Measurements from ENCODE around the gene ITGB4.

DNA sequence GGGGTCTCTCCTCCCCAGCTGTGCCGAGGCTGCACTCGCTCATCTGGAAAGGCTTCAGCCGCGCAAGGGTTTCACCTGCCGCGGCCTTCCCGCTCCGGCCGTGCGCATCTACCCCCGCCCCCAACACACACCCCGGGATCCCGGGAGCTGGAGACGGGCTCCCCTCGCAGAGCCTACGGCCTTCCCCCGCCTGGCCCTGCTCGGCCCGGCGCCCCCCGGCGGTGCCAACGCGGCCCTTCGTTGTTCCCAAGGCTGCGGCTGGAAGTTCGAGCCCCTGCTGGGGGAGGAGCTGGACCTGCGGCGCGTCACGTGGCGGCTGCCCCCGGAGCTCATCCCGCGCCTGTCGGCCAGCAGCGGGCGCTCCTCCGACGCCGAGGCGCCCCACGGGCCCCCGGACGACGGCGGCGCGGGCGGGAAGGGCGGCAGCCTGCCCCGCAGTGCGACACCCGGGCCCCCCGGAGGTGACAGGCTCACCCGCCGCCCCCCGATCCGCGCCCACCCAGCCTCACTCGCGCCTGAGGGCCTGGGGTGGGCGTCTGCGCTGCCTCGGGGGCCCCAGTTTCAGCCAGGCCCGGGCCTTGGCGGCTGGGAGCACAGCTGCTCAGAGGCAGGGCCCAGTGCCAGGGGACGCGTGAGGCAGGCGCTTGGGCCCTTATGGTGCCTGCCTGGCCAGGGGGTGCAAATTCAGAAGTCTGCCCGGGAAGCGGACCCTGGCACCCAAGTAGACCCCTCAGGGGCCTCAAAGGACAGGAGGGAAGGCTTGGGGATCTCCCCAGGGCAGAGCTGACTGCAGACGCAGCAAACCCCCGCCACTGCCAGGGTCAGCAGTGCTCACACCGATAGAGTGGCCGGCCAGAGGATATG is 32.5 kb downstream of the ITGB4 start:
- no peak for TF ChIP-seq CTCF (IDR thresholded peaks at IDR 0.05)
- TF ChIP-seq POLR2A (IDR thresholded peaks at IDR 0.05), result no peak
